Body of pancreas (tissue), 4 donors: Measurements from ENCODE around the gene SMAD2.

Experiments used
- POLR2A ChIP-seq, 3 donors: fragments of 450-650 bp; IDR thresholded peaks; one replicate each; pipeline ENCODE4 v1.6.1; 2016; ENCODE audit warnings: antibody characterized with exemption in 3 of 3, mild to moderate bottlenecking in 2 of 3
- TF ChIP-seq, protein P1 (sequence below), 7 experiments: fragments of 450-650 bp in 4 of 7; fragments of 200-600 bp in 3 of 7; sonication (generic) in 3 of 7; IDR thresholded peaks; one replicate each; pipeline ENCODE4 v1.5.1; 2016 to 2019; ENCODE audit warnings: antibody characterized with exemption in 7 of 7

GRCh38 chr18:47929681-47930198, 719 bp downstream of the SMAD2 start:
- TF ChIP-seq, protein P1, sequence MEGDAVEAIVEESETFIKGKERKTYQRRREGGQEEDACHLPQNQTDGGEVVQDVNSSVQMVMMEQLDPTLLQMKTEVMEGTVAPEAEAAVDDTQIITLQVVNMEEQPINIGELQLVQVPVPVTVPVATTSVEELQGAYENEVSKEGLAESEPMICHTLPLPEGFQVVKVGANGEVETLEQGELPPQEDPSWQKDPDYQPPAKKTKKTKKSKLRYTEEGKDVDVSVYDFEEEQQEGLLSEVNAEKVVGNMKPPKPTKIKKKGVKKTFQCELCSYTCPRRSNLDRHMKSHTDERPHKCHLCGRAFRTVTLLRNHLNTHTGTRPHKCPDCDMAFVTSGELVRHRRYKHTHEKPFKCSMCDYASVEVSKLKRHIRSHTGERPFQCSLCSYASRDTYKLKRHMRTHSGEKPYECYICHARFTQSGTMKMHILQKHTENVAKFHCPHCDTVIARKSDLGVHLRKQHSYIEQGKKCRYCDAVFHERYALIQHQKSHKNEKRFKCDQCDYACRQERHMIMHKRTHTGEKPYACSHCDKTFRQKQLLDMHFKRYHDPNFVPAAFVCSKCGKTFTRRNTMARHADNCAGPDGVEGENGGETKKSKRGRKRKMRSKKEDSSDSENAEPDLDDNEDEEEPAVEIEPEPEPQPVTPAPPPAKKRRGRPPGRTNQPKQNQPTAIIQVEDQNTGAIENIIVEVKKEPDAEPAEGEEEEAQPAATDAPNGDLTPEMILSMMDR (IDR thresholded peaks at IDR 0.05): no peak
- TF ChIP-seq POLR2A (IDR thresholded peaks at IDR 0.05): no peak
